H1 (cell line): ENCODE data around the gene C21orf58. TPM values are rescaled to one million over a fixed set of nuclear protein-coding genes. Genes with fewer than 3 reads are reported as not detected.
"Not testable (repeated sequence)": the region's sequence is repeated elsewhere in the genome, so short reads cannot be mapped to it uniquely, and the experiment has no call there.

ENCODE experiments used
- CTCF ChIA-PET: fragments of 300-600 bp; sonication (Branson Sonifier 250); formaldehyde crosslinking; loops from one replicate; lab custom pipeline; 2021; ENCODE audit not compliant: partially characterized antibody; lab: Charles Lee
- POLR2A ChIA-PET: fragments of 300-600 bp; sonication (Branson Sonifier 250); formaldehyde crosslinking; loops from one replicate; lab custom pipeline; 2021; ENCODE audit warnings: inconsistent platforms; ENCODE audit not compliant: partially characterized antibody; lab: Charles Lee
- DNase-seq, 2 experiments: peaks; one replicate each; pipeline versions ENCODE4 v3.0.0 to v3.0.0-alpha.2; 2010 to 2022; ENCODE audit warnings: low spot score in 2 of 2, low read depth in 1 of 2, mixed read lengths in 1 of 2
- FAIRE-seq: peaks from 2 replicates; lab custom pipeline; 2011; peaks lifted over from hg19 to GRCh38; lab: Jason Lieb, UNC
- H2AFZ ChIP-seq: 2 replicates; pipeline ENCODE4 v1.8.1; 2012; ENCODE audit warnings: low read length, inconsistent platforms
- H2AK5ac ChIP-seq: 2 replicates; pipeline ENCODE4 v1.6.1; 2013; ENCODE audit warnings: low read depth, low read length
- H2BK120ac ChIP-seq: replicated peaks from 2 replicates; pipeline ENCODE3; 2013; ENCODE audit warnings: low read depth, low read length, inconsistent platforms
- H2BK12ac ChIP-seq: 2 replicates; pipeline ENCODE4 v1.6.1; 2013; ENCODE audit warnings: low read depth, low read length
- H2BK15ac ChIP-seq: 2 replicates; pipeline ENCODE4 v1.6.1; 2013; ENCODE audit warnings: low read length
- H2BK20ac ChIP-seq: 2 replicates; pipeline ENCODE4 v1.6.1; 2013; ENCODE audit warnings: low read length
- H2BK5ac ChIP-seq: 2 replicates; pipeline ENCODE4 v1.6.1; 2013; ENCODE audit warnings: low read depth, low read length
- H3K14ac ChIP-seq: 2 replicates; pipeline ENCODE4 v1.6.1; 2013; ENCODE audit warnings: inconsistent platforms; ENCODE audit not compliant: insufficient read length
- H3K18ac ChIP-seq: 2 replicates; pipeline ENCODE4 v1.6.1; 2013; ENCODE audit warnings: low read length; ENCODE audit errors: extremely low read depth
- H3K23ac ChIP-seq: 2 replicates; pipeline ENCODE4 v1.6.1; 2013; ENCODE audit warnings: inconsistent platforms; ENCODE audit not compliant: insufficient read length
- H3K23me2 ChIP-seq: 2 replicates; pipeline ENCODE4 v1.6.1; 2013; ENCODE audit warnings: low read depth, low read length
- H3K27ac ChIP-seq: 2 replicates; pipeline ENCODE4 v1.6.1; 2011; ENCODE audit warnings: low read depth, low read length, inconsistent platforms
- H3K27me3 ChIP-seq, 4 experiments: replicated peaks in 1 of 4; 1 replicate in 1 of 4; 2 replicates in 3 of 4; pipeline versions ENCODE4 v1.6.1 to v1.8.1; 2011 to 2013; ENCODE audit warnings: low read length in 3 of 4, mild to moderate bottlenecking in 3 of 4, inconsistent platforms in 2 of 4, mixed read lengths in 2 of 4, moderate library complexity in 1 of 4; ENCODE audit not compliant: control insufficient read depth in 3 of 4, insufficient read depth in 3 of 4; ENCODE audit errors: extremely low read depth in 1 of 4
- H3K36me3 ChIP-seq, 4 experiments: 2 replicates each; pipeline versions ENCODE4 v1.6.1 to v1.8.1; 2011 to 2013; ENCODE audit warnings: mild to moderate bottlenecking in 4 of 4, low read length in 3 of 4, moderate library complexity in 2 of 4, control low read depth in 1 of 4, inconsistent platforms in 1 of 4; ENCODE audit not compliant: insufficient read depth in 4 of 4, control insufficient read depth in 2 of 4
- H3K4ac ChIP-seq: replicated peaks from 2 replicates; pipeline ENCODE3; 2013; ENCODE audit warnings: low read length, low read depth, mixed read lengths, inconsistent platforms; ENCODE audit not compliant: insufficient read length
- H3K4me1 ChIP-seq, 4 experiments: replicated peaks in 1 of 4; 1 replicate in 1 of 4; 2 replicates in 3 of 4; pipeline versions ENCODE4 v1.6.1 to v1.8.1; 2011 to 2013; ENCODE audit warnings: low read length in 3 of 4, inconsistent platforms in 2 of 4, mixed read lengths in 1 of 4; ENCODE audit not compliant: insufficient read depth in 4 of 4, control insufficient read depth in 3 of 4
- H3K4me2 ChIP-seq, 2 experiments: 2 replicates each; pipeline versions ENCODE4 v1.6.1 to v1.8.1; 2011 to 2013; ENCODE audit warnings: low read depth in 2 of 2, low read length in 2 of 2, control low read depth in 1 of 2, inconsistent platforms in 1 of 2, mild to moderate bottlenecking in 1 of 2; ENCODE audit not compliant: insufficient read depth in 1 of 2
- H3K4me3 ChIP-seq, 4 experiments: fragments of 200-600, 300-600 bp in 1 of 4; sonication (generic), shearing (Covaris generic), sonication (Bioruptor Twin) in 1 of 4; 2 replicates each; pipeline versions ENCODE4 v1.5.1 to v1.8.1; 2011 to 2016; ENCODE audit warnings: low read length in 4 of 4, low read depth in 3 of 4, control low read depth in 2 of 4, inconsistent platforms in 2 of 4, mild to moderate bottlenecking in 2 of 4, mixed read lengths in 1 of 4, moderate library complexity in 1 of 4; ENCODE audit not compliant: insufficient read depth in 2 of 4; ENCODE audit errors: extremely low read depth in 1 of 4
- H3K56ac ChIP-seq: replicated peaks from 2 replicates; pipeline ENCODE3; 2013; ENCODE audit warnings: low read depth, mild to moderate bottlenecking, mixed read lengths, low read length, inconsistent platforms; ENCODE audit not compliant: insufficient read length
- H3K79me1 ChIP-seq: 2 replicates; pipeline ENCODE4 v1.6.1; 2013; ENCODE audit warnings: low read depth, low read length, control low read depth
- H3K79me2 ChIP-seq, 2 experiments: 2 replicates each; pipeline versions ENCODE4 v1.6.1 to v1.8.1; 2012 to 2013; ENCODE audit warnings: low read length in 2 of 2, mild to moderate bottlenecking in 2 of 2, inconsistent platforms in 1 of 2; ENCODE audit not compliant: insufficient read depth in 2 of 2, control insufficient read depth in 1 of 2
- H3K9ac ChIP-seq, 4 experiments: replicated peaks in 1 of 4; 1 replicate in 1 of 4; 2 replicates in 3 of 4; pipeline versions ENCODE4 v1.6.1 to v1.8.1; 2011 to 2013; ENCODE audit warnings: low read depth in 3 of 4, low read length in 3 of 4, control low read depth in 2 of 4, mild to moderate bottlenecking in 2 of 4, moderate library complexity in 2 of 4, inconsistent platforms in 1 of 4; ENCODE audit errors: extremely low read depth in 1 of 4
- H3K9me3 ChIP-seq, 2 experiments: 2 replicates each; pipeline versions ENCODE4 v1.6.1 to v1.8.1; 2012 to 2013; ENCODE audit warnings: mild to moderate bottlenecking in 2 of 2, moderate library complexity in 2 of 2, control low read depth in 1 of 2, inconsistent platforms in 1 of 2, low read depth in 1 of 2, low read length in 1 of 2, mixed read lengths in 1 of 2; ENCODE audit not compliant: insufficient read depth in 2 of 2
- H4K20me1 ChIP-seq, 2 experiments: replicated peaks in 1 of 2; 2 replicates each; pipeline versions ENCODE3 to v1.8.1; 2011 to 2013; ENCODE audit warnings: inconsistent platforms in 2 of 2, low read length in 2 of 2, mild to moderate bottlenecking in 1 of 2; ENCODE audit not compliant: insufficient read depth in 2 of 2, control insufficient read depth in 1 of 2
- H4K5ac ChIP-seq: 2 replicates; pipeline ENCODE4 v1.6.1; 2013; ENCODE audit warnings: low read length, low read depth, mixed read lengths, inconsistent platforms; ENCODE audit not compliant: insufficient read length
- H4K8ac ChIP-seq: 2 replicates; pipeline ENCODE4 v1.8.0; 2013; ENCODE audit warnings: mild to moderate bottlenecking, moderate library complexity, low read length, inconsistent platforms; ENCODE audit not compliant: insufficient read depth; ENCODE audit errors: extremely low read depth
- H4K91ac ChIP-seq: replicated peaks from 2 replicates; pipeline ENCODE3; 2013; ENCODE audit warnings: low read length, mixed read lengths, inconsistent platforms; ENCODE audit not compliant: insufficient read length
- BACH1 ChIP-seq: IDR thresholded peaks from 2 replicates; pipeline ENCODE4 v1.6.1; 2012; ENCODE audit warnings: low read length, improper control_type of control experiment
- BRCA1 ChIP-seq: IDR thresholded peaks from 2 replicates; pipeline ENCODE4 v1.6.1; 2012; ENCODE audit warnings: low read depth, low read length, improper control_type of control experiment
- SP4 ChIP-seq: IDR thresholded peaks from 2 replicates; pipeline ENCODE4 v1.6.1; 2012; ENCODE audit warnings: low read length, inconsistent platforms
- WGBS, 2 experiments: shearing (Covaris generic) in 1 of 2; methylation state at CpG; one replicate each; pipeline versions ENCODE4 v1.1.6 to v1.1.7; 2013 to 2015; ENCODE audit warnings: low lambda C conversion rate in 2 of 2, mixed read lengths in 2 of 2, inconsistent platforms in 1 of 2, low coverage in 1 of 2, missing lambda C conversion rate in 1 of 2; ENCODE audit not compliant: insufficient replicate concordance in 2 of 2, insufficient coverage in 1 of 2, insufficient read length in 1 of 2; ENCODE audit errors: extremely low coverage in 1 of 2, missing lambda C conversion rate in 1 of 2; 5-methylcytosine and 5-hydroxymethylcytosine counted together
- polyA plus RNA-seq, 7 experiments: library from polyadenylated mRNA; depleted of rRNA in 3 of 7; stranded (reverse) in 5 of 7; unstranded in 2 of 7; fragments of >200 nt in 5 of 7; fragments of 200-250 nt in 2 of 7; gene quantifications; 1 replicate in 5 of 7; 2 replicates in 1 of 7; 4 replicates in 1 of 7; pipeline versions ENCODE4 v1.2.1 to v1.2.3, GENCODE V29; 2011 to 2013; ENCODE audit warnings: missing spikeins in 2 of 7, mixed read lengths in 2 of 7
- total RNA-seq: library from RNA; stranded (reverse); fragmentation: NEBNext Ultra II Directional; extraction: Animal tissue kit (Norgen Biotek cat#: 25700); gene quantifications from 2 replicates; pipeline ENCODE4 v1.2.1, GENCODE V29; 2021

The C21orf58 gene
- total and polyA plus RNA-seq, 2 of the 8 experiments (the other 6 are each of a cell fraction or from before 2014, with no cell fraction given), result 13.8 to 26.1 TPM

- TF ChIP-seq BACH1 (no peak), SP4 (no peak), BRCA1 (no peak)
These were observed 12.1 kb downstream of the C21orf58 start (continued) for GRCh38 chr21:46311568-46311967.

GRCh38 chr21:46310260-46310659 lies 13.4 kb downstream of the C21orf58 start:
- H3K4me1 ChIP-seq, H2BK12ac ChIP-seq, H3K23me2 ChIP-seq, H3K27ac ChIP-seq, H3K23ac ChIP-seq, H3K79me1 ChIP-seq, H2BK15ac ChIP-seq, H3K4me3 ChIP-seq, H2BK5ac ChIP-seq, H3K14ac ChIP-seq, H4K5ac ChIP-seq, H4K91ac ChIP-seq, H3K56ac ChIP-seq, FAIRE-seq, H3K9me3 ChIP-seq, H2AFZ ChIP-seq, H3K18ac ChIP-seq, H2BK120ac ChIP-seq, H3K4ac ChIP-seq, DNase-seq, H4K20me1 ChIP-seq, H3K27me3 ChIP-seq, H2AK5ac ChIP-seq, H3K4me2 ChIP-seq, H2BK20ac ChIP-seq, H3K79me2 ChIP-seq, H3K9ac ChIP-seq, H4K8ac ChIP-seq: not testable (repeated sequence)
- CTCF ChIA-PET, result interaction anchor here (0.9 to 1.5 kb wide), 5 partner anchors 8 to 61 kb away, joined by 3 to 4 read pairs (median 3); a partner anchor contains a TSS
- POLR2A ChIA-PET, result interaction anchor here (0.8 to 3.3 kb wide), 6 partner anchors 9 to 14 kb away, joined by 3 to 14 read pairs (median 5); no protein-coding TSS in a partner anchor
- H3K36me3 ChIP-seq, result peaks cover 0 to 30% (median 16%) of the 10 kb centered on the region in 4 experiments; a peak in 5 of 8 replicates
- 85% methylated on average over 8 of the region's 8 CpGs; no CpG with 5 or more reads in 1 of the 2 experiments for WGBS, 2 experiments
